ENCODE results near the gene USP15.

USP15 gene

DNA sequence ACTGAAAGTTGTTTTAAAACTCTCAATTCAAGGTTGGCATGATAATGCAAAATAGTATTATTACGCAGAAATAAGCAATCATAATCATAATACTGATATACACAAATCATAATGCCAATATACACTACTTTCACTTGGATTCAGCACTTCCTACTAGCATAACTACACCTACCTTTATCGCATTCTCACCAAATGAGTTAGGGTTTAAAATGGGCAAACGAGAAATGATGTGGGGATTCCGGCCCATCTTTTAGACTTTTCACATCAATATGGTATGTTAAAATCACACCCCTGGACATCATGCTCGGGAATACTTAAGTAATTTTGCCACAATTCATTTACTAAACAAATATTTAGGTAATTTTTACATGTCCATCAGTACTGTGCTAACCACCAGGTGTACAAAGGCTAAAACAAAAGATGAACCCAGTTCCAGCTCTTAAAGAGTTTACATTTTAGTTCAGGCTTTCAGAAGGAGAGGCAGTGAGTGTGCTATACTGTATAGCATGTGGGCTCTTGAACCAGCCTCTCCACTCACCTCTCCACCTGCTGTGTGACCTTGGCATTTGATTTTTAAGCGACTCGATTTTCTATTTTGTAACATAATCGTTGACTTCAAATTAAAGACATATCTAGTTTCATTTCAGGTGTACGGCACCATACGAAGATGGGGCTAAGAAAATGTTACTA is 1.1 kb upstream of the USP15 start:
- DNase-seq, result no peak

DNA sequence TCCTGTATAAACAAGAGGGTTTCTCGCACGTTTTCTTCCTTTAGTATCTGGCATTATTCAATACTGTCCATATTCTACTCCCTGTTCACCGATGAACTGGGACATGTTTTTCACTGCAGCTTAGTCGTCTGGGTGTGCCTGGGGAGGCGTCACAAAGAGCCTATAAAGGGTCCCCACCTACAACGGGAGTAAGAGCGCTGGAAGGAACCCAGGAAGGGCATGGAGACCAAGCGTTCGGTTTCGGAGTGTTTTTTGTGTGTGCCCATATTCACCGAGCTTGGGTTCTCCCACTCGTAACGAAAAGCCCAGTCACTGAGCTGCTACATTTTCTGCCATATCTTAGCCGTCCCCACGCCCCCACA is 592 bp upstream of the USP15 start:
- DNase-seq, result no peak

DNA sequence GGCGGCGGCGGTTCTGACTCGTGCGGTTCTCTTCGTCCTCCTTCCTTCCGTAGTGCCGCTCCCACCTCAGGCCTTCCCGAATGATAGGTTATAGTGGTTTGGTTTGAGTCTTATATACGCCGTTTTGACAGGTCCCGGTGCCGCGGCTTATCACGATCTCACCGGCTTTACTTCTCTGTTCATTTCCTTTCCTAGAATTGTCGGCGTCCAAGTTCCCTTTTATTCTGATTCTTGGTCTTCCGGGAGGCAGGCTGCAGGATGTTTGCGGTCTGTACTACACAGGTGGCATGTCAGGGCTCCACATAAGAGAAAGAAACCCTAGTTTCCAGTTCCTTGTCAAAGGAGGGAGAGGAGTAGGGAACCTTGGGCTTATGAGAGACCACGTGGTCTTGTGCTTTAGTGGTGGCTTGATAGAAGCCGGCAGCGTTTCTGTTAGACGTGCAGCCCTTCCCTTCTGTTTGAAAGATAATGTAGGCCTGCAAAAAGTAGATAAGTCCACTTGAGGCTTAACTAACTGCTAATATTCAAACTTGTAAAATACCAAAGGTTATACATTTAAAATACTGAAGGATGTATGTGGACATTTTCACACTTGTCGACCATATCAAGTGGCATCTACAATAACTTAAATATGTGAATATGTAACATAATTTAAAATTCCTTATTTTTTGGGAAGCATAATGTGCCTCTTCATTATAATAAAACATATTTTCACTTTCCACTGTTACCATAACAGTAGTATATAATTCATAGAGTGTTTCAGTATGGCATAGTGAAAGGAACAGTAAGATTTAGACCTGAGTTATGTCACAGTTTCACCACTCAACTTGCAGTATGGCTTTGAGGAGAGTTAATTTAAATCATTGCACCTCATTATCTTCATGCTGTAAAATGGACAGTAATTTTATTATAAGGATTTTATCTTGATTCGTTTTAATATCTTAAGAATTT is 804 bp downstream of the USP15 start:
- DNase-seq, result no peak

DNA sequence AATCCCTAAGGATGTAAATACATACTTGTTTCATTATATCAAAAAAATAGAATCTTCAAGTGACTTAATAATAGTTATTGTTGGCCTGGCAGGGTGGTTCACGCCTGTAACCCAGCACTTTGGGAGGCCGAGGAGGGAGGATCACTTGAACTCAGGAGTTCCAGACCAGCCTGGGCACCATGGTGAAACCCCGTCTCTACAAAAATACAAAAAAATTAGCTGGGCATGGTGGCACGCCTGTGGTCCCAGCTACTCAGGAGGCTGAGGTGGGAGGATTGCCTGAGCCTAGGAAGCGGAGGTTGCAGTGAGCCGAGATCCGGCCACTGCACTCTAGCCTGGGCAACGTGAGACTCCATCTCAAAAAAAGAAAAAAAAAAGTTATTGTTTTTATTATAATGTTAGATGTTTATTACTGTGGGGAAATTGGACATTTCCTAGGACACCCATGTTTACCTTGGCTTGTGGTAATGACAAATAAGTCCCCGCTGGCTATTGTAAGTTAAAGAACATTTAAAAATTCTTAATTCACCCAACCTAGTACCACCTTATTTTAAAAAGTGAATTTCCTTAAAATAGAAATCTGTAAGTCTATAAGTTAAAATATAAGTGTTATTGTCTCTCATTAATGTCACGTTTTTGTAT is 1.8 kb downstream of the USP15 start:
- DNase-seq, result no peak

DNA sequence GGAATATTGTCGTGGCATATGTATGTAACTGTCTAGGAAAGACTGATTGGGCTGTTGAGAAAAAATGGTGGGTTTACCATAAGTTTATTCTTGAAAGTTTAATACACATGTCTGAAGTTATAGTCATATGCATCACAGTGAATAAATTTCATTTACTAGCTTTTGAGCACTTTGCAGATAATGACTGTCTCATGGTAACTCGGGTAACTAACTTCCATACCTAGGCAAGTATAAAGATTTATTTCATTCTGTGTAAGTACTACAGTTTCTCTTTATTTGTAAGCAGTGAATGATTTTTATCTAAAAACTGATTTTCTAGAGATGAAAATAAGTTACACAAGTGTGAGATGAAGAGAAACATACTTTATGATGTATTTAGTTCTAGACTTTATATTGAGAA is 3.0 kb downstream of the USP15 start:
- DNase-seq, result no peak

DNA sequence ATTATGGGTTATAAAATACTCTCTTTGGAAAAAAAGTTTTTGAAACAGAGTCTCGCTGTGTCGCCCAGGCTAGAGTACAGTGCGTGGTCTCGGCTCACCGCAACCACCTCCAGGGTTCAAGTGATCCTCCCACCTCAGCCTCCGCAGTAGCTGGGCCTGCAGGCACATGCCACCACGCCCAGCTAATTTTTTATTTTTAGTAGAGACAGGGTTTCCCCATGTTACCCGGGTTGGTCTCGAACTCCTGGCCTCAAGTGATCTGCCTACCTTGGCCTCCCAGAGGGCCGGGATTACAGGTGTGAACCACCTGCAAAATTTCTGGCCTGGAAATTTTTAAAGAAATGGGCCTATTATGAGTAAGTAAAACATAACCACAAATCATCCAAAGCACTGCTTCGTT is 3.8 kb downstream of the USP15 start:
- DNase-seq, result no peak

DNA sequence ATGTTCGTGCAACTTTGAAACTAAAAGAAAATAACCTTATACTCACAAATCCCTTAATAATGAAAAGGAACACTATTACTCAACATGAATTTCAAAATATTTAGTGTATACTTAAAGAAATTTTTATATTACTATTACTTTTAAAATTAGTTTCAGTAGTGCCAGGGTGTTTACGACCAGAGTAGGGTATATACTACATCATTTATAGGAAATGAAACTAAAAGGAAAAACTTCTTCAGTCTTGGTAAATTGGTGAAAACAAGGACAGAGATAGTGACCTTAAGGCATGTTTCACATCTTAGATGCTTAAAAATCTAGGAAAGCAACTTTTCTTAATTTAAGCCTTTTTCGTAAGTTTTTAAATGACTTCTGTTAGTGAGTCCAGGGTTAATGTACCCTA is 4.5 kb downstream of the USP15 start:
- no peak for DNase-seq

DNA sequence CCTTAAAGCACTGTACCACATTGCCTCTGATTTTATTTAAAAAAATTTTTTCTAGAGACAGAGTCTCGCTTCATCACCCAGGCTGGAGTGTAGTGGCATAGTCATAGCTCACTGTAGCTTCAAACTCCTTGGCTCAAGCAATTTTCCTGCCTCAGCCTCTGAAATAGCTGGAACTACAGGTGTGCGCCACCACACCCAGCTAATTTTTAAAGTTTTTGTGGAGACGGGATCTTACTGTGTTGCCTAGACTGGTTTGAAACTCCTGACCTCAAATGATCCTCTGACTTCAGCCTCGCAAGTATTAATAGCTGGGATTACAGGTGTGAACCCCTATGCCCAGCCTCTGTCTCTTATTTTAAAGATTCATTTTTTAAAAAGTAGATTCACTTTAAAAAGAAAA is 5.3 kb downstream of the USP15 start:
- no peak for DNase-seq

DNA sequence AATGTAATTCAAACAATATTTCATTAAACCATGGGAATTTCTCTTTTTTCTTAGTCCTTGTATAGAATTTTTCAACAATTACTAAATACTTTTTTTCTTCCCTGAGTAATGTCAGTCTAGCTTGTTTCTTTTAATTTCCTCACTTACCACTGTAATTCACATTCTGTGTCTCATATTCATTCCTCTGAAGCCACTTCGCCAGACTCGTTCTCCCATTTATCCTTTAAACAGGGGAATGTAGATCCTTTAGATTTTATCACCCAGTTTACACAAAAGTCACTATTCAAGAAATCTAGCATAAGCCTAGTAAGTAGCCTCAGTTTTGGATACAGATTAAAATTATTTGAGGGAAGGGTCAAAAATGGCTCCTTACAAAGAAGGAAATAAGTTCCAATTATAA is 6.8 kb downstream of the USP15 start:
- DNase-seq, result no peak

DNA sequence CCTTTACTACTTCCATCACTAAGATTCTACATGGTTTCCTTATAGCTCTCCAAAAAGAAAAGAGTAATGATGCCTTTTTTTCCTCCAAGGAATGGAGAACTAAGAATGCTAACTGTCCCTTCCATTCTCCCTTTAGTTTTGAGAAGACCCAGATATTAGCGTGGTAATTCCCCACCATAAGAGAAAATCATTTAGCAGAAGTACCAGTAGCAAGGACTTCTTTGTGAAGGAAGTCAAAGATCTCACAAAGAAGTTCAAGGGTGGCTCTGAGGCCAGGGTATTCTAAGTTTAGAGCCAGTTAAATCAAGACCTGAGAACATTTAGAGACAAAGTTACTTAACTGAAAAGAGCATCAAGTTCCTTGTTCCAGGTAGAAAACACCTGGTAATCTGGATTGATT is 7.3 kb downstream of the USP15 start:
- no peak for DNase-seq

DNA sequence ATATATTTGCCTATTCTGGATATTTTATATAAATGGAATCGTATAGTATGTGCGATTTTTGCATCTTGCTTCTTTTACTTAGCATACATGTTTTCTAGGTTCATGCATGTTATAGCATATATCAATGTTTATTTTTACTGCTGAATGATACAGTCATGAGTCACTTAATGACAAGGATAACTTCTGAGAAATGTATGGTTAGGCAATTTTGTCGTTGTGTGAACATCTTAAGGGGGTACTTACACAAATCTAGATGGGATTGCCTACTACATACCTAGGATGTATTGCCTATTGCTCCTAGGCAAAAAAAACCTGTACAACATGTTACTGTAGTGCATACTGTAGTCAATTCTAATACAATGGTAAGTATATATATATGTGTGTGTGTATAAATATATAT is 8.8 kb downstream of the USP15 start:
- DNase-seq, result no peak

DNA sequence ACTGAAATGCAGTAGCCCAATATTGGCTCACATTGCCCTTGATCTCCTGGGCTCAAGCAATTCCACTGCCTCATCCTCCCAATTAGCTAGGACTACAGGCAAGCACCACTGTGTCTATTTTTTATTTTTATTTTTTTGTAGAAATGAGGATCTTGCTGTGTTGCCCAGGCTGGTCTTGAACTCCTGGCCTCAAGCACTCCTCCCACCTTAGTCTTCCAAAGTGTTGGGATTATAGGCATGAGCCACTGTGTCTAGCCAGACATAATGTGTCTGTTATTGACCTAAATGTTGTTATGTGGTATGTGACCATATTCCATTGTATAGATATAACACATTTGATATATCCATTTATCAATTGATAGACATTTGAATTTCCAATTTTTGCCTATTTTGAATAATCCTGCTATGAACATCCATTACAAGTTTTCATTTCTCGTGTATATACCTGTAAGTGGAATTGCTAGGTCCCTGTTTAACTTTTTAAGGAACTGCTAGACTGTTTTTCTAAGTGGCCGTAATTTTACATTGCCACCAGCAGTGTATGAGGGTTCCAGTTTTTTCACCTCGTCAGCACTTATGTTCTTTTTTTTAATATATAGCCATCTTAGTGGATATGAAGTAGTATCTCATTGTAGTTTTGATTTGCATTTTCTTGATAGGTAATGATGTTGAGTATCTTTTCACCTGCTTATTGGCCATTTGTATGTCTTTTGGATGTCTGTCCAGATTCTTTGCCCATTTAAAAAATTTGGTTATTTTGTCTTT is 9.4 kb downstream of the USP15 start:
- DNase-seq, result no peak

DNA sequence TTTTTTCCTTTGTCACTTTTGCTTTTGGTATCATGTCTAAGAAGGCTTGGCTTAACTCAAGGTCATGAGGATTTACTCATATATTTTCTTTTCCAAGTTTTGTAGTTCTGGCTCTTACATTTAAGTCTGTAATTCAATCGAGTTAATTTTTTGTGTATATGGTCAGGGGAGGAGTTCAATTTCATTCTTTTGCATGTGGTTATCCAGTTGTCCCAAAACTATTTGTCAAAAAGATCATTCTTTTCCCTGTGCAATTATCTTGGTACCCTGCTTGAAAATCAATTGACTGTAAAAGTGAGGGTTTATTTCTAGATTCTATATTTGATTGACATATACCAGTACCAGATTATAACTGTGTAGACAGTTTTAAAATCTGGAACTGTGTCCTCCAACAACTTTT is 10.2 kb downstream of the USP15 start:
- no peak for DNase-seq

DNA sequence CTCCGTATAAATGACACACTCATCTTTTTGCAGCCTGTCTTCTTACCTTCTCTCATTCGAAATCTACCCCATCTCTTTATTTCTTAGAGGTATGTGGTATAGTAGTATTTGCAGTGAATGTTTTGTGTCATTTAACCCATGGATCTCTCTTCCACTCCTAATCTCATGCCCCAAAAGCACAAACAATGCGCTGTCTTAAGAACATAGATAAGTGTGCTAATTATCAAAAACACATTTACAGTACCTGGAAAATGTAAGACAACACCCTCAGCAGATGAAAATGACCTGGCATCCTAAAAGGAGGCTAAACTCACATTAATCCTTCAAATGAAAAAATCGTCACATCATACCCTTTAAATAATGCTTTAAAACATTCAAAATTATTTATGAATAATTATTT is 10.7 kb downstream of the USP15 start:
- DNase-seq, result no peak

DNA sequence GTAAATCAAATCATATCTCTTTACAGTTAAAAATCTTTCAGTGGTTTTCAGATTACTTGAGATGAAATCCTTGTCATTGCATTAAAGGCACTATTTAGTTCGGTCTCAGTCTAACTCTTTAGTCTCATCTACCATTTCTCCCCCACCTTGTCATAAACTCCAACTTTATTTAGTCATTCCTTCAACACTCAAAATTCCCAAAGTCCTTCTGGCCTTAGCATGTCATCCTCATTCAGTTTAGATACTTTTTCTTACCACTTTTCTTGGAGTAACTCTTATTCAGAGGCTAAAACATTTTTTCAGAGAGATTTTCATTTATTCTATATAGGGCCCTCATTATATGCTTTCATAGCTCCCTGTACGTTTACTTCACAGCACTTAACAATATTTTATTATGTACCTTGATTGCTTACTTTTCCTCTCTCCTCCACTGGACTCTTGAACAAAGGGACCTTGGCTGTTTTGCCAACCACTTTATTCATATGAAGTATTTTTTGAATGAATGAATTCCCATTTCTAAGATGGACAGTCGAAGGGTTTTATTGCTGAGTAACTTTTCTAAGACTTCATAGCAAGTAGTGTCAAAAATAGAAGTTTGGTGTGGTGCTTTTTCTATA is 12.8 kb downstream of the USP15 start:
- no peak for DNase-seq

DNA sequence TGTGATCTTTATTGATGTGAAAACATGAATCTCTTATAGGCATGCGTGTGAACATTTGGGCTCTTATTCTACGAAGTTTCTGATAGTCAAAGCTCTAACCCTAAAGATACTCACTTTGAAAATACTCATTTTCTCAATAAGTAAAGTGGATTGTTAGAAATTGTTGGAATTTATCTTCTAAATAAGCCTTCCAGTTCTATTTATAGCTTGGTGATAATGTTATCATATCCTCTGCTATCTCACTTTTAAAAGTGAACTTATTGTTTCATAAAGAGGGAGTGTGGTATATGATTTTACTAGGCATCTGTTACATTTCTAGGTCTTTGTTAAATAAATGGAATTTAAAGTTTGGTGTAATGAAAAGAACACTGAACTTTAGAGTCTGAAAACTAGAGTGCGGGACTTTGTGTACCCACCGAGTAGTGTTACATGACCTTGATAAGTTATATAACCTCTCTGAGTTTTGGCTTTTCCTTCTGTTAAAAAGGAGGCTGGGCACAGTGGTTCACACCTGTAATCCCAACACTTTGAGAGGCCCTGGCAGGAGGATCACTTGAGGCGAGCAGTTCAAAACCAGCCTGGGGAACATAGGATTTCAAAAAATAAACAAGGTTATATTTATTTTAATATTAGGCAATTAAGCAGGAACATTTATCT is 13.6 kb downstream of the USP15 start:
- no peak for DNase-seq

DNA sequence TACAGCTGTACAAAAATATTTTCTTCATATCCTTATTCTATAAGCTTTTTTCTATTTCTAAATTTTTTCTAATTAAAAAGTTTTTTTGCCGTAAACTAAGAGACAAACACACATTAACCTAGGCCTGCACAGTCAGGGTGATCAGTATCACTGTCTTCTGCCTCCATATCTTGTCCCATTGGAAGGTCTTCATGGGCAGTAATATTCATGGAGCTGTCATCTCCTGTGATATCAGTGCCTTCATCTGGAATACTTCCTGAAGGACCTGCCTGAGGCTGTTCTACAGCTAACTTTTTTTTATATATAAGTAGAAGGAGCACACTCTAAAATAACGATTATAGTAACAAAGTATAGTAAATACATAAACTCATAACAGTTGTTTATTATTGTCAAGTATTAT is 17.8 kb downstream of the USP15 start:
- DNase-seq, result no peak

DNA sequence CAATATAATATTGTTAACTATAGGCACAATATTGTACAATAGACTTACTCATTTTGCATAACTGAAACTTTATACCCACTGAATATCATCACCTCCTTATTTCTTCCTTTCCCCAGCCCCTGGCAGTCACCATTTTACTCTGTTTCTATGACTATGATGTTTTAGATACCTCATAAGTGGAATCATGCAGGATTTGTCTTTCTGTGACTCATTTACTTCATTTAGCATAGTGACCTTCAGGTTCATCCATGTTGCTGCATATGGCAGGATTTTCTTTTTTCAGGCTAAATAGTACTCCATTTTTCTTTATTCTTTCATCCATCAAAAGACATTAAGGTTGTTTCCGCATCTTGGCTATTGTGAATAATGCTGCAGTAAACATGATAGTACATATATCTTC is 18.9 kb downstream of the USP15 start:
- no peak for DNase-seq

DNA sequence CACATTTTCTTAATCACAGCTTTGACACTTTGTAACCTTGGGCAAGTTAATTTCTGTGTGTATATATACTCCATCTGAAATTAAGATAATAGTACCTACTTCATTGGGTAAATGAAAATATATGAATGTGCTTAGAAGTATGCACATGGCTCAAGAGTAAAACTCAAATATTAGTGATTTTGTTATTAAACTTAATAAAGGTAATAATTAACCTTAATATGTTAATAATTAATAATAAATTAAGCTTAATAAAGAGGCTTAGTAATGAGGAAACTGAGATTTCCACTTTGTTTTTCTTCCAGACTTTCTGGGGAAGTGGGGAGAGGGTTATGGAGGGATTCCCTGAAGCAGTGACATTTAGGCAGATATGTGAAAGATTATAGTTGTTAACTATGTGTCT is 19.8 kb downstream of the USP15 start:
- no peak for DNase-seq

DNA sequence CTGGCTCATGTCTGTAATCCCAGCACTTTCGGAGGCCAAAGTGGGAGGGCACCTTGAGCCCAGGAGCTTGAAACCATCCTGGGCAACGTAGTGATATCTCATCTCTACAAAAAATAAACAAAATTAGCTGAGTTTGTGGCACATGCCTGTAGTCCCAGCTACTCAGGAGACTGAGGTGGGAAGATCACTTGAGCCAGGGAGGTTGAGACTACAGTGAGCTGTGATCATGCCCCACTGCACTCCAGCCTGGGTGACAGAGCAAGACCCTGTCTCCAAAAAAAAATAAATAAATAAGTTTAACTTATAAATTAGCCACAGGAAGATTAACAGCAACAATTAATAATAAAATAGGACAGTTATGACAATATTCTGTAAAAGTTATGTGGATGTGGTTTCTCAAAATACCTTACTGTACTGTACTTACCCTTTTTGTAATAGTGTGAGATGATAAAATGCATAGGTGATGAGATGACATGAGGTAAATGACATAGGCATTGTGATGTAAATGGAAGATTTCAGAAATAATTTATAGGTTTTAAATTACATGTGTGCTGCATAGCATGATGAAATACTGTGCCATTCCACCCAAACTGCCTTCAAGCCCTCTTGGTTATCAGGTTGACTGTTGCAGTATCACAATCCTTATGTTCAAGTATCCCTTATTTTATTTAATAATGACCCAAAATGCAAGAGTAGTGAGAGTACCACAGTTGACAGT is 22.0 kb downstream of the USP15 start:
- DNase-seq, result no peak

DNA sequence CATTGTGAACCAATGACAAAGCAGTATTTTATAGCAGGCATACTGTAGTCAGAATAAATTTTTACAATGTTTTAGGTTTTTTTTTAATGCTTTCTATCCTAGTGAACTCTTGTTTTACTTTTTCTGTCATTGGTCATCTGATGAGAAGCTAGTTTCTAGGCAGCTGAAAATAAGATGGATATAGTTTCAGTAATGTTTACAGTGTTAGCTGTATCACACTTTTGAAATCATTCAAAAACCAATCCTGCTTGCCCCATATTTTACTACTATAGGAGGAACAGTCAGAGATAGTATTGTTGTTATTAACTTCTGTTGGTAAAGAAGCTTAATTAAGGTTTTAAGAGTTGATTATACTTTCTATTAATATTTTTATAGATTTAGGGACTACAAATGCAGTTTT is 24.5 kb downstream of the USP15 start:
- DNase-seq, result no peak

DNA sequence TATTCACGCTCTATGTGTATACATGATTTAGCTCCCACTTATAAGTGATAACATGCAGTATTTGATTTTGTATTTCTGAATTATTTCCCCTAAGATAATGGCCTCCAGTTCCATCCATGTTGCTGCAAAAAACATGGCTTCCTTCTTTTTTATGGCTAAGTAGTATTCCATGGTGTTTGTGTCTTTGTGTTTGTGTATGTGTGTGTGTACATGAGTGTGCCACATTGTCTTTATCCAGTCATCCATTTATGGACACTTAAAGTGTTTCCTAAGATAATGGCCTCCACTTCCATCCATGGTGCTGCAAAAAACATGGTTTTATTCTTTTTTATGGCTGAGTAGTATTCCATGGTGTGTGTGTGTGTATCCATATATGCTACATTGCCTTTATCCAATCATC is 25.1 kb downstream of the USP15 start:
- DNase-seq, result no peak

All from DMS79 (cell line).